NCI-H2081 treated with DMSO at 0.1 percent for 48 hours (cell line): ENCODE measurements around the gene KIF5C.

Experiments used
- DNase-seq: peaks from one replicate; lab custom pipeline; 2025; lab: John Stamatoyannopoulos, UW

KIF5C gene

DNA sequence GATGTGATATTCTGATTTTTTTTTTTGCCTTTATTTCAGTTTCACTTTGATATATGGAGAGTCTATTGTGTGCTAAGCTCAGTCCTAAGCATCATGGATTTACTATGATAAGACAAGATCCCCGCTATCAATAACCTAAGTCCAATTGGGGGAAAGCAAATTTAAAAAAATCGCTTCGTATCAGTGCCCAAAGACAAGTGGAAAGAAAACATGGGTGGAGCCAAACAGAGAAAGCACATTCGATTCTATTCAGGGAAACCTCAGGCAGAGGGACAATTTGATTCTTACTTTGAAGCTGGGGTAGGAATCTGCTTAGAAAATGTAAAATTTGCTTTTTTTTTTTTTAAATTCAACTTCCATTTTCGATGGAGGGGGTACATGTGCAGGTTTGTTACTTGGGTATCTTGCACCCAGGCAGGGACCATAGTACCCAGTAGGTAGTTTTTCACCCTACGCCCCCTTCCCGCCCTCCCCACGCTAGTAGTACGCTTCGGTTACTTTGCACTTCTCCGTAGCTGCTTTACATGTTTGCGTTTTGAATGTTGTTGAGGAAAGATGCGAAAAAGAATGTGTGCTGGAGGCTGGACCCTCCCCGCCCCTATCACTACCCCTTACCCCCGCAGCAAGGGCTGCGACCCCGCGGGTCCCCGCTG lies 12.4 kb downstream of the KIF5C start:
- DNase-seq = no peak

DNA sequence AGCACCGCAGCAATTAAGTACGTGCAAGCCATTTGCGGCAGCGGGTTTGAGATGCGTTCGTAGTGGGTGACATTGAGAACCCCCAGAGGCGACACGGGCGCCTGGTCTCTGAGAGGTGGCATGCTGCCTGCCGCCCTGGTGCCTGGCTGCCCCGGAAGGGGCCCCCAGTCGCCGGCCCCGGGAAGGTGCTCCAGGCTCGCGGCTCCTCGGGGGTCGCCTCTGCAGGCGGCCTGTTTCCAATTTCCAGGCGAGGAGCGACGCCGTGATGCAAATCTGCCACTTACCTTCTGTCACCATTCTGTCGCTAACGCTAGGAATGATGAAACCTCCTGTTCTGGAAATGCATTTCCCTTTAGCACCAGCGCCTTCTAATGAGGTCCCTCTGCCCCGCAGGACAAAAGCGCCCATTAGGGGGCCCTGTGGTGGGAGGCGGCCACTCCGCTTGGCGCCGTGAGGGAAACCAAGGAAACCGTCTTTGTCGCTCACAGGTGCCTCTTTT lies 13.0 kb downstream of the KIF5C start:
- DNase-seq = peak; percentile 50

DNA sequence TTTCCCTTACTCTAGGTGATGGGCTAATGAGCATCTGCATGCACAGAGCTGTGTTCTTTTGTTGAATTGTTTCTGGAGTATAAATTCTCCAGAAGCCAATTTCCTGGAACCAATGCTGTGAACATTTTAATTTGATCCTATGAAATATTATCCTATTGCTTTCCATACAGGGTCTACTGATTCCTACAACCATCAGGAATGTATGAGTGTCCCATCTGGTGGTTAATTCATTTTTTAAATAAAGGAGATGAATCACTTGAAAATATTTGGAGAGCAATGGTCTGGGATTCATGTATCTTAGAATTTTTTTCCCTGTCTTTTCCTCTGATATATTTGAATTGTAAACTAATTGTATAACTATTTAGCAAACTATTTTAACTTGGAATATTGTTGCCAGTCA lies 14.0 kb downstream of the KIF5C start:
- DNase-seq = no peak

DNA sequence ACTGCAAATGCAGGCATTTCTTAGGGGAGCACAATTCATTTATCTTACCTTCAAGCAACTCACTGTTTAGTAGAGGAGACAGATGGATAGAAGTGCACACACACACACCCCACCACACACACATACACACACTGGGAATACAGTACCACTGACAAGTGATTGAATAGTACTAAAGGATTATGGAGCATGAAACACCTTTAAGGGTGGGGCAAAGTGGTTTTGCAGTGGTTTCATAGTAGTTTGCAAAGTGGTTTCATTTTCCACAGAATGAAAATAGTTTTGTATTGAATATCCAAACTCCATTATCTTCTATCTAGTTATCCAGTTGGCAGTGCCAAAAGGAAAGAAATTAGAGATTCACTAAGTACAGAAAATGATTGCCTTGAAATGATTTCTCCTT lies 18.9 kb downstream of the KIF5C start:
- DNase-seq = no peak

DNA sequence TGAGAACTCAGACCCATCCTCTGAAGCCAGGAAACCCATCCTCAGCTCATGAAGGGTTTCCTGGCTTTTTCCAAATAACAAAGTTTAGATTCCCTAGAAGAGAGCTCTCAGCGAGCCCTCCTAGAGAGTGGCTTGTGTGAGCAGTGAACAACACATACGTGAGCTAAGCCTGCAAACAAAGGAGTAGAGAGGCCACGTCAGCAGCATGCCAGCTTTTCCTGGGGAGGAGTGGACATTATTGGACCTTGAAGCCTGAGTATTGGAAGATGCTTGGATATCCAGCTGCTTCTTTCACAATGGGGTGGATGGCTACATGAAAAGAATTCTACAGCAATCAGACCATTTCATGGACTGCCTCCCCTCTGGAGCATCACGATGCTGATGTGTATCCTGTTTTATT lies 21.1 kb downstream of the KIF5C start:
- no peak for DNase-seq

DNA sequence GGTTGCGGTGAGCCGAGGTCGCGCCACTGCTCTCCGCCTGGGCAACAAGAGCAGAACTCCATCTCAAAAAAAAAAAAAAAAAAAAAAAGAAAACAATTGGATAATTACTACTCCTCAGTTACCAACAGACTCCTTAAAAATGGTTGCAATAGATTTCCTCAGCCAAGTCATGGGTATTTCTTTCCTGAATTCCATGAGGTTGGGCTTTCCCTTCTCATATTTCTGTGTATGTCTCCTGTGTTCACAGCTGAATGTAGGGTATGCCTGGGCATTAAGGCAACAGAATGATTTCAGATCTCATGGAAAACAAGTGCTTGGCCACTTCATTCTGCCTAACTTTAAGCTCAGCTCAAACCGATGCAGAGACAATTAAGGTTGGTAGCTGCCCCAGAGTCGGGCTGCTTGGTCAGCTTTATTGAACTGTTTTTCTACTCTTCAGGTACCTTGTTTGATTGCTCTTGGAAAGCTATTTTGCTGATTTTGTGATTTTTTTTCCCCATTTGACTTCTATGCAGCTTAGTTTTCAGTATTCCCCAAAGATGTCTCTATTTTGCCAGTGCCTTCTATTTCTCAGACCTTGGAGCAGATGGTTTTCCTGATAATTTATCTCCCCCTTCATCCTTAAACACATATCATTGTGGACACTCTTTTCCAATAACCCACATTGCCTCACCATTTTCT lies 24.8 kb downstream of the KIF5C start:
- DNase-seq = no peak

DNA sequence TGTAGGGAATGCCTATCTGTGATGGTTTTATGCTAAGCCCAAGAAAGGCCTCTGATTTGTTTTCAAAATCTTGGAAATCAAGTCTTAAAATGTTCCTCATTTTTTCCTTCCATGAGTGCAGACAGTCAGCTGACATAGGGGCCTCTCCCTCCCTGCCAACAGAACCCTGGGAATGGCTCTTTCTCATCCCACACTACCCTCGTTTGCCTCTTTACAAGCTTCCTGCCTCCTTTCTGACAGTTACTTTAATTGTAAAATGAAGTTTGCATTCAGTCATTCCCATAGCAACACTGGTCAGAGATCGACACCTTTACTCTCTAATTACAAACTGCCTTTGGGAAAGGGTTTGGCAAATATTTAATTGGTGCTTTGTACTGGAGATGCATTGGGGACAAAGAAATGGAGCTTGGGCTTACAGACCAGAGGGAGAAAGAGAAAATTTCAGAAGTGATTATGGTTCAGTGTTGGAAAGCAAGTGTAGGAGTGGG lies 25.4 kb downstream of the KIF5C start:
- DNase-seq = peak; percentile 85

DNA sequence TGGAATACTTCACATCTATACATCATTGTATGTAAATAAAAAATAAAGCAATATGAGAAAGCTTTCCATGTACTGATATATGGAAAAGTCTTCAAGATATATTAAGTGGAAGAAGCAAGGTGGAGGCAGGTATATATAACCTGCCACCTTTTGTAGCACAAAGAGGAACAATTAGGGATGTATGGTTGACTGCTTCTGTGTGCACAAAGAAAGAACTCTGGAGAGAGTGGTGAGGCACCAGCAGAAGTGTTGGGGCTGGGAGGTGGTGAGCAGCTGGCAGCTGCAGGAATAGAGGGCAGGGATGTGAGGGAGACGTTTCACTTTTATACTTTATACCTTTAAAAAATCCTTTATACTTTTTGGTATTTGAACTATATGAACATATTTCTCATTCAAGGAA lies 26.1 kb downstream of the KIF5C start:
- peak; percentile 87 for DNase-seq

DNA sequence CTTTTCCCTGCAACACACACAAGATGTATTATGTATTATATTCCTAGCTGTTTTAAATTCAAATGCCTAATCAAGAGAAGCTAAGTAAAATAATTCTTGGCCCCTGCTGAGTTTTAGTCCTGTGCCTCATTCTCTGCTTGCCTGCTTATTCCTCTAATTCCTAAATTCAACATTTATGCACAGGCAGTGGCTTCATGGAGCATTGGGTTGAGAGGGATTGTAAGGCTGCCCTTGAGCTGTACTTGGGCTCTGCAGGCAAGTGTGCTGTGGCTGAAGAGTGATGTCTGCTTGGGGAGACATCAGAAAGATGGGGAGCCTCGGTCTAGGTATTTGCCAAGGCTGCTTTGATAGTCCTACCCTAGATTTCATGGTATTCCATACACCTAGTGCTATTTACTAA lies 27.8 kb downstream of the KIF5C start:
- no peak for DNase-seq

DNA sequence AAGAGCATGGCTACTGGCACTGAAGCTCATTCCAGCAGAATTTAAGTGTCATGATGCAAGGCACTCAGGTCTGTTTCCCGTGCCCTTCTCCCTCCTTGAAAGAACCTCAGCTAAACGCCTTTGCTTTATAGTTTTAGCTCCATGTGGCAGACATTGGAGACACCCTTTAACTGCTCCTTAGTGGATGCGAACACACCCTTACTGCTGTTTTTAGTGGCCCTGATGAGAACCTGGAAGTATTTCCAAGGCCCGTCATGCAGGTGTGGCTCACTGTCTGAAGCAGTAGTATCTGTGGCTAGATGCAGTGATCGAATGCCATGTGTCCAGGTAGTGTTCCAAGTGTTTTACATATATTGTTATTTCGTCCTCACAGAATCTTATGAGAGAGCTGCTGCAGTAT lies 28.3 kb downstream of the KIF5C start:
- DNase-seq = no peak

DNA sequence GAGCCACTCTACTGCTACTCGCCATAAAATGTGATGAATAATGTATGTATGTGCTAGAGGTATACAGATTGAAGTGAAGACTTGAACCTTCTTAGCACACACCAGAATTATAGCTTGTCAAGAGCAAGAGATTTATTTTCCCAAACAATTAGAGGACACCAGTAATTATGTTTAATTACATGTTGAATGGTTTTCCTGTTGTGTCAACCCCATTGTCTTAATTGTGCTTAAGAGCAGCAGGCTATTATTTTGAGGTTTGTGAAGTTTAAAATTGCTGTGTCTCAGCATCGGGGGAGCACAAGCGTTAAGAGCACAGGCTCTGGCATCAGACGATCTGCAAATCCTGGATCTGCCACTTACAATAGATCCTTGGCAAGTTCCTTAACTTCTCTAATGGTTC lies 29.0 kb downstream of the KIF5C start:
- peak; percentile 78 for DNase-seq

DNA sequence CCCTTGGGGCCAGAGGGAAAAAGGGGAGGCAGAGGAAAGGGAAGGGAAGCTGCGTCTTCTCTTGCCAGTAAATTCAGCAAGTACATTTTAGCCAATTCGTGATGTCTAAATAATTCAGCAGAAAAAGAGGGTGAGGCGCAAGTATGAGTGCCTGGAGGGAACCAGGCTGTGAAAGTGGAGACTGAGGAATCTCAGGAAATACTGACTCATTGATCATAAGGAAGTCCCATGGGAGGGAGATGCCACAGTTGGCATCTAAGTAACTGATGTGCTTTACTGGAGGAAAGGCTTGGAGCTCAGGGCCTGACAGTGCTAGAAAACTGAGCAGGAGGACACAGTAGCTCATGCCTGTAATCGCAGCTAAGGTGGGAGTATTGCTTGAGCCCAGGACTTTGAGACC lies 31.1 kb downstream of the KIF5C start:
- no peak for DNase-seq

DNA sequence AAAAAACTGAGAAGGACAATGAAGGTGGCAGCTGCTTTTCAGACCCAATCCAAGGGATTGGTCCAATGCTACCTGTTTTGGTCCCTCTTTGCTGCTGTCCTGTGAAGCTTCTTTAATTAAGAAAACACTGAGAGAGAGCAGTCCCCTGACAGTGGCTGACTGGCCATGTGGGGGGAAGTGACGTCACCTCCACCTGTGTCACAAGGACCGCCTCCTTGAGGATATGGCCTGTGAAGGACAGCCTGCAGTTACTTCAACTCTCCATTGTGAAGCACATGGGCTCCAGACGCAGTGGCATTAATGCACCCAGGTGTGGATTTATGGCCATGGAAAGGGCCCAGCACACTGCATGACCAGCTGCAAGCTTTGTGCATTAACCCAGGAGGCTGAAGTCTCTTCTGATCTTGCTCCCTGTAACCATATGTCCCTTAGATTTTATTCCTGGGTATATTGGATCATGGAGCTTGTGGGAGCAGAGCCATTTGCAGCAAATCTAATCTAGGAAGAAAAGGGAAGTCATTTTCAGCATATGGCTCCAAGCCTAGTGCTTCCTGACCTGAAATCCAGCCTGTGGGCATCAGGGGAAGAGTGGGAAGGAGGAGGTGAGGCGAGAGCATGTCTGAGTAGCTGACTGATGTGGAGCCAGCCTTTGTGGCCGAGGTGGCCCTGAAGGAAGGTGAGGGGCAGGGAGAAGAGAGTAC lies 32.2 kb downstream of the KIF5C start:
- DNase-seq = no peak

DNA sequence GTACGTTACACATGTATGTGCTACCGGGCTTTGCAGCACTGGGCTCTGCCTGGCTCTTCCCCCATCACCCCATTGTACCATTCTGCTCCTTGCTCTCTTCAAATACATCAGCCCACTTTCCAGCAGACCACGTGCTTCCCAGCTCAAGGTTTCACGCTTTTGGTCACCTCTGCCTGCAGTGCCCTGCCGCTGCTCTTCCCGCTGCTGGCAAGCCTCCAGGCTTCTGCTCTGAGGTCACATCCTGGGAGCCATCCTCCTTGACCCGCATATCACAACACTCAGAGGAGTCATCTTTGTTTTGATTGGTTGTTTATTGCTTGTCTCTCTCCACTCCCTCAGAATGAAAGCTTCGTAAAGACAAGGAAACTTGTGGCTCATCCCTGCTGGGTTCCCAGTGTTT lies 34.1 kb downstream of the KIF5C start:
- no peak for DNase-seq

DNA sequence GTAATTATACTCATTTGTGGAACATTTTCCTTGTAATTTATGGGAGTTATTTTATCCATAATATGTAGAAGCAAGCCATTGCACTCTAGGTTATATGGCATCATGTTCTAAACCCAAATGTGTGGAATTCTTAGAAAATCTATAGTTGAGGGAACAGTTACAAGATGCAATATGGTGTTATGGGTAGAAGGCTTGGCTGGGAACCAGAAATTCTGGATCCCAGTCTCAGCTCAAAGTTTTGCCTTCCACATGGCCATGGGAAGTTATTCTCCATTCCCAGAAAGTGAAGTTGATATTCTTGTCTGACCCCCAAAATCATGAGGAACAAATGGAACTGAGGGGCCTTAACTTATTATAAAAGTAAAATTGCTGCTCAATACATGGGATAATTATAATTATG lies 38.0 kb downstream of the KIF5C start:
- no peak for DNase-seq

DNA sequence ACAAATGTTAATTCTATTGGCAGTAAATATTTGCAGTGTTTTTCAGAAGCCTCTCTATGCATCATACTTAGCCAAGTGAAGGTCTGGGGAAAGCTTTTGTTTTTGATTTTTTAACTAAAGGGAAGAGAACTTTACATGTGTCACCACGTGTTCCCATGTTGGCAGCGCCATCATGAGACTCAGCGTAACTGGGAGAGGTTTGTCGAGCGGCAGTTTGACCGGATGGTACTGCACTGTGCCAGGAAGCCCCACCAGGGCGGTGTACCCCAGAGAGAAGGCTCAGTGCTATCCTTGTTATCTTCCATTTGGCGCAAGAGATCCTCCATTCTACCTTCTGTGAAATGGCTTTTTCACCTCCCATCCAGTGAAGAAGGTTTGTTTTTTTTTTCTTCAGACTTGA lies 38.5 kb downstream of the KIF5C start:
- DNase-seq = no peak

DNA sequence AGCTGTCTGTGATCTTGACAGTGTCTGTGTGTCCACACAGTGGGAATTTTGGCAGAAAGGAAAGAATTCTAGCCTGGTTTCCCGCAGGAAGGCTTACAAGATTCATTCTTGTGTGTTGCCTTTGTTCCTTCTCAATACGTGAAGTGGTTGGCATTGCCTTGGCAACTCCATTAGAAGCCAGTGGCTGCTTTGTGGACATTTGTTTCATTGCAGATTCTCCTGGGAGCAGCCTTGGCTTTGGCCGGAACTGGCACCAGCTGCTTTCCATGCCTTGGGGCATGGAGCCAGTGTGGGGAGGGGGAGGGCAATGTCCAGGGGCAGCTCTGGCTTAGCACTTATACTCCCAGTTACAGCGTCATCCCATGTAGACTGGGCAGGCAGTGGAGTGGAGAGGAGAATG lies 39.4 kb downstream of the KIF5C start:
- DNase-seq = peak; percentile 80

DNA sequence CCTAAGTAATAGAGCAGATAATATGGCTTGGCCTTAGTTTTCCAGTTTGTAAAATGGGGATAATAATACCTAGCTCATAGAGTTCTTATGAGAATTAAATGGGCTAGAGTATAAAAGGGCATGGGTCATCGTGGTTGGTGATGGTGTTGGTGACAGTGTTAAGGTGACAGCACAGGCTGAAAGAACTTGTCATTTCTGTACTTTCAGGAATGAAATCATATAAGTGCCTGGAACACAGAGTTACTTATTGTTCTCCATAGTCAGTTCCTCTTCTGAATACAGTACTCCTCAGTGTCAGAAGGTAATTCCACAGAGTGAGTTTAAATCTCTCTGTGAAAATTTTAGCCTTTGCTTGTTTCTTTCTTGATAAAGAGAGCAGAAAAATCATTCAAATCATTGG lies 42.4 kb downstream of the KIF5C start:
- no peak for DNase-seq

DNA sequence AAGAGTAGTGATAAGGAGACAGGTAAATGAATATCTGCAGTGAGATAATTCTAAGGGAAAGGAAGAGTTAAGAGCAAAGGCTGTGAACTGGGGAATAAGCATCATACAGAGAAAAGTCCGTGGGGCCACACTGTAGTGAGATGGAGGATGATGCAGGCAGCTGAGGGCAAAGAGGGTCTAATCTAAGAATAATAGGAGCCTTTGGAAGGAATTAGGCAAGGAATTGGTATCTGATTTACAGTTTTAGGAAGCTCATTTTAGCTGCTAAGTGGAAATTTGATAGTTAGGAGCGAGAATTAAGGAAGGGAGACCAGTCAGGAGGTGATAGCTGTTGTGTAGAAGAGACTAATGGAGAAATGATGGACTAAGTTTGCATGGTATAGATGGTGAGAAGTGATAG lies 43.5 kb downstream of the KIF5C start:
- DNase-seq = no peak

DNA sequence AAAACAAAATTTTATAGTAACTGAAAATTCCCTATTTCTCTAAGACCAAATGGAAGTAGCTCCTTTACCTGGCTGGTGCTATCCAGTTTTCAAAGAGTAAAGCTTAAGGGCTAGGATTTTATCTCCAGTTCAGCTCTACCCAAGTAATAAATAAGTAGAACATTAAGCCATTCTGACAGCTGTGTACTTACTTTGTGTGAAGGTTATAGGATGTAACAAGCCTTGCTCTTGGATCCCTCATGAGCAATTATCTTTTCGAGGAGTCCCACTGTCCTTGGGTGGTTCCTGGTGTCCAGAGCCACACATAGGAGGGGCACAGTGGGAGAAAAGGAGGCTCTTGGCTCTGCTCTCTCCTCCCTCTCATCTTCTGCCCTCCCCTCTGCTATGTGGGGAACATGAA lies 45.5 kb downstream of the KIF5C start:
- DNase-seq = no peak

DNA sequence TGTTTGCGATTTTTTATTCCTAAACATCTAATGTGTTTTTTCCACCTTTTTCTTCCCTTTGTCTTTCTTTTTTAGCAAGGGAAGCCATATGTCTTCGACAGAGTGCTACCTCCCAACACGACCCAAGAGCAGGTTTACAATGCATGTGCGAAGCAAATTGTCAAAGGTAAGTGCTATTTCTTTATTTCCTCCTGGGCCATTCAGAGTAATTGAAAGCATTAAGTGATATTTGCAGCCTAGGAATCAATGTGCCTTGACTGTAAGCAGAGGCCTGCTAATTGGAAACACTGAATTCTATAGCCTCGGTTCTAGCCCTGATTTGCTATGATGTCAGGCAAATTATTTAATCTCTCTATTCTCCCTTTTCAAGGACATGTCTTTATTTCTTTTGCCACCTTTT lies 47.0 kb downstream of the KIF5C start:
- no peak for DNase-seq

DNA sequence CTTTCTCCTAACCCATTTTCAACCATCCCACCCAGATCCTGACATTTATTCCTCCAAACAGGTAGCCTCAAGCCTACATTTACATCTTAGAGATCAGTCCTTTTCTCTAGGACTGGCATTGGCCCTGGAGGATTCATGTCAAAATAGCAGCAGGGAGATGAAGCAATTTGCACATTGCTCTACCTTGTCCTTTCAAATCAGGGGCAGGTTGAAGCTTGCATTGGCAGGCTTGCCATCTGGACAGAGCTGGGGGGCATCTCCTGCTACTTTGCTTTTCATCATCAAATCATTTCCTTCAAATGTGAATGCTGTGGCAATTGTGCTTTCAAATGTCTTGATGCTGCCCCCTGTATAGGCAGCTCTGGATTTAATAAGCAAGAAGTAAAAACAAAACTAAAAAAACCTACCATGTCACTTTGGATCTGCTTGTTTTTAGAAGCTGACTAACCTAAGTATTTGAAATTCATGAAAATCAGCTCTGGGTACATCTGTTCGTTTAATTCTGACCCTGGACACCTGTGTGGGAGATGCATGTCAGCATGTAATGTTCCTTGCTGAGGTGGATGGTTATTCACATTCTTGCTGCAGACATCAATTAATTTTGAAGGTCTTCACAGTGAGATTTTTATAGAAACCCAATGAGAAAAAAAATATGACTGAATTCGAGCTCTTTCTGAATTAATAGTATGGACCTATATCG lies 47.9 kb downstream of the KIF5C start:
- no peak for DNase-seq
